Measurements from ENCODE around the gene LRRFIP1.

The LRRFIP1 gene

DNA sequence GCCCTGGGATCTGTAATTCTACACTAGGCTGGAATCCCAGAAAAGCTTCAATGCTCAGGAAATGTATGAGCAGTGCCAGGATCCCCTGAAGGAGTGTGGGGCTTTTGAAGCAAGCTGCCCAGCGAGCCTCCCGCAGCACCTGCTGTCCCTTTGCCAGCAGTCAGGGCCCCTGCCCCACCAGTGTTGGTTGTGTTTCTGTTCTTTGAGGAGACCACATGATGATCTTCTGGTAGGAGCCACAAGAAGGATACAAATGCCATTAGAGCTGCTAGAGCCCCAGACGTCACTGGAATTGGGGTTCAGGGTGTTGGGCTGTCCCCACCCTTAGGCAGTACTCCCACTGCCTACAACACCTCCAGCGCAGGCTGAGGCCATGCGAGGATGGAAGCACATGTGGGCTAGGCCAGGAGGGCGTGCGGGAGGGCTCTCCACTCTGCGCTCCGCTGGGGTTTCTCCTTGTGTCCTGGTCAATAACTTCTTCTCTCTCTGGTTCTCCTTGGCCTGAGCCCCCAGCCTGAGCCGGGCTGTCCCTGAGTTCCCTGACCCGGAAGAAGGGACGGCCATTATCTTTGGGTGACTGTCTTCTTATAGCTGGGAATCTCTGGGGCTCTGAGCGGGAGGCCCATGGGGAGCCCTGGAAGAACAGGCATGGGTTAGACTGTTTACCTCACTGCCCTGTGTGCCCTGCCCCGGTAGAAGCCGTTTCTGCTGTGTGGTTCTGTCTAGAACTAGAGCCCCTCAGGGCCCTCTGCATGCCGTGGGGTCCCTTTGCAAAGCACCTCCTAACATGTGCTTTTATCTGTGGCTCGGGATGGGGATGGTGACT is 73.9 kb downstream of the LRRFIP1 start:
- no peak for DNase-seq (ENCODE audit: low read depth in 2 of 2)

DNA sequence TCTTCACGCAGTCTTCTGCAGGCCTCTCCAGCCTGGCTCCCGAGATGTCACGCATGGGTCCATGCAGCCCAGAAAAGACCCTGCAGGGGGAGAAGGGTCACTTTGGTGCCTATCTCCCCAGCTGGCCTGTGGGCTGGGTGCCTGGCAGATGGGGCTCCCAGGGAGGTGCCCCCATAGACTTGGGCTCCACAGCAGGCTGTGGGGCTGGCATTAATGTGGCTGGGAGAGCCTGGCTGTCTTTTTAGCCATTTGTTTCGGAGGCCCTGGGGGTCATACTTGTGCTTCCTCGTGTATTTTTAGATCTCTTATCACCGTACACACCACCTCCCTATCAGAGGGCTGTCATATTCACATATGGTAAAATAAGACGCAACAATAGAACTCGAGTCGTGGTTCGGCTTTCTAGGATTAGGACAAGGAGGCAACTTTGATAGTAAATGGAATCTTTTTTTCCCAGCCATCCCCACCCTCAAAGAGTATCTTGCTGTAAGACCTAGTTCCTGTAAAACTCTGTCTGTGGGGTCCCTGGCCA is 74.5 kb downstream of the LRRFIP1 start:
- no peak for DNase-seq (ENCODE audit: low read depth in 2 of 2)

DNA sequence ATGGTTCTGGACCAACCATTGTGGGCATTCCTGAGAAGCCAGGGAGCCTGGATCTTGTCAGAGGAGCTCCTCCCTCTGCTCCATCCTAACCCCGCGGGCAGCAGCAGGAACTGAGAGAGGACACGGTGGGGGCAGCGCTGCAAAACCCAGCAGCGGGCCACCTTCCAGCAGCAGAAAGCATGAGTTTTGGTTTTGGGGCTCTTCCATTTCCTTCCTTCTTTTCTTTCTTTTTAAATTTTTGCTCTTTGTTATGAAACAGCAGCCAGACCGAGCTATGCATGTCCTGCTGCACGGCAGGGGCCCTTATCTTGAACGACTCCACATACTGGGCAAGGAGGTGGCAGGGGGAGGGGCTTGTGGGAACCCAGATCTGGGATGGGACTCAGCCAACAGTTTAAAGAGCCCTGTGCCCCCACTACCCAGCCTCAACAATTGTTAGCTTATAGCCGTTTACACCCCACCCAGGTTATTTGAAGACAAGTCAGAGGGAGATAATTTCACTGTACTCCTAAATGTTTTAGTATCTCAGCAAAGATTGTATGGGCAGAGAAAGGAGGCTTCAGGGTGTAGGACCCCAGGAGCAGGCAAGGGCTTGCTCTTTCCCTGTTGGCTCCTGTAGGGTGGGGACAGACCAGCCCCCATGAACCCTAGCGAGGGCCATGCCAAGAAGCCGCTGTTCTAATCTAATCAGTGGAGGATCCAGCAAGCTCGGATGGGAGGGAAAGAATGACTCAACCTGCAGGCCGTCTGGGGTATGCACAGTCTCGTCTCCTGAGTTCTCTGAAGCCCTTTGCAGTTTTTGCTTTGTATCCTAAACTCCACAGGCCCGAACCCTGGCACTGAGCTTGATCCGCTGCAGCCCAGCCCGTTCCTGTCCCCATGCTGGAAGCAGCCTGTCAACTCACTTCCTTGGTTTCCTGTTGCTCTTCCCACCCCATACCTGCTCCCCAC is 75.3 kb downstream of the LRRFIP1 start:
- DNase-seq (ENCODE audit: low read depth in 2 of 2), result peak in 1 of 2 donors; percentile 51

DNA sequence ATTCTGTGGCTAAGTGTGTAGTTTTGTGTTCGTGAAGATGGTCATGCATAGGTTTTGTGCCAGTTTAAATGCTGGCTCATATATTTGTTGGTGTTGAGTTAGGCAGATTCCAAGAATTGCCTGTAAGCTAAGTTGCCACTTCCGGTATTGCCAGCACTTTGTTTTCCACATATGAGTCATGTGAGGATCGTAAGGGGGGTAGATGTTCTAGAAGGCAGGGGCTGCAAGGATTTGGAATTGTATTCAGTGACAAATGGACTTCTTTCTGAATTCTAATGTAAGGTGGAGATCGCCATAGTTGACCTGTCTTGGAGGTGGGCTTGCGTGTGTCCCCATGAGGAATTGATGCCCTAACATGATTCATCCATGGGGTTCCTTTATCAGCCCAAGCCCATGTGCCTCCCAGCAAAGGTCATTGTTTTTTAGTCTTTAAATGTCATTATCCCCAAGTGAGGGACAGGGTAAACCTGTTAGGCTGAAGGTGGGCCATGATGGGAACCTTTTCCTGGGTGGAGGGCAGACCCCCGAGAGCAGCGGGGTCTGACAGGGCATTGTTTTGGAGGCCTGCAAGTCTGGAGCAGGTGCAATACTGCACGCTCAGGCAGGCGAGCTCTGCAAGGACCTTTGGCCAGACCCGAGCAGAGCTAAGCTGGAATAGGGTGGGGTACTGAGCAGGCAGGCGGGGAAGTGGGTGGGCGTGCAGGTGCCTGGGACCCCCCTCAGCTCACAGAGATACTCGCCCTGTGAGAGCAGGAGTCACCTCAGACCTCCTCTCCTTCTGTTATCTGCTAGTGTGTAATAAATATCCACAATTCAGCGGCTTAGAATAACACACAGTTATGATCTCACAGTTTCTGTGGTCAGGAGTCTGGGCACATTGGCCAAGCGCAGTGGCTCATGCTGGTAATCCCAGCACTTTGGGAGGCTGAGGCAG is 77.4 kb downstream of the LRRFIP1 start:
- DNase-seq (ENCODE audit: low read depth in 2 of 2), result no peak

DNA sequence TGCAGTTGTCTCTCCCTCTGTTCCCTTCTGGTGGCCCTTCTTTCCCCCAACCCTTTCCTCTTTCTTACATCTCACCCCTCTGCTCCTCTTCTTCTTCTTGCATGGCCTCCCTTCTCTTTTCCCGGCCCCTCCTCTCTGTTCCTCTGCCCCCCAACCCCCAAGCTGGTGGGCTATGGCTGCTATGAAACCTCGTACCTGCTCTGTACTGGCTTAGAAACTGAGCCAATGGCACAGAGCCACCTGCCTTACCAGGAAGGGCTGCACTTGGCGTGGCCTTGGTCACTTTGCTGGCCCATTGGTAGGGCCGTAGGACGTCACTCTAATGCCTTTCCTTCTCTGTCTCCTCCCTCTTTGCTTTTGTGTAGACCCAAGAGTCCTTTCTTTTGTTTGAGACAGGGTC is 78.9 kb downstream of the LRRFIP1 start:
- no peak for DNase-seq (ENCODE audit: low read depth in 2 of 2)

GRCh38 chr2:237708065-237708398 is 80.6 kb downstream of the LRRFIP1 start:
- no peak for DNase-seq (ENCODE audit: low read depth in 2 of 2)

DNA sequence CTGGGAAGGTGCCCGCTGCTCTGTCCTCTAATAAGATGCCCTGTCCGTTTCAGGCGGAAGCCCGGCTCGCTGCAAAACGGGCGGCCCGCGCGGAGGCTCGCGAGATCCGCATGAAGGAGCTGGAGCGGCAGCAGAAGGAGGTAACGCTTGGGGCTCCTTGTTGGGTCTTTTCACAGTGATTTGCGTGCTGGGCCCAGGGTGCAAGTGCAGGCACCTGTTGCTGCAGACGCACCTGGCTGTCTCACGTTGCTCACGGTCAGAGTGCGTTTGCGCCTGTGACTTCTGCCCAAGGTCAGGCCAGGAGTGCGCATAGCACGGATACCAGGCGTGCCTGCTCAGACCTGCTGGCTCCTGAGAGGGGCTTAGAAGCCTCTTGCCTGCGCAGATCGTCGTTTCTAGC is 81.1 kb downstream of the LRRFIP1 start:
- no peak for DNase-seq (ENCODE audit: low read depth in 2 of 2)

GRCh38 chr2:237708961-237709360 is 81.6 kb downstream of the LRRFIP1 start:
- DNase-seq (ENCODE audit: low read depth in 2 of 2), result no peak

DNA sequence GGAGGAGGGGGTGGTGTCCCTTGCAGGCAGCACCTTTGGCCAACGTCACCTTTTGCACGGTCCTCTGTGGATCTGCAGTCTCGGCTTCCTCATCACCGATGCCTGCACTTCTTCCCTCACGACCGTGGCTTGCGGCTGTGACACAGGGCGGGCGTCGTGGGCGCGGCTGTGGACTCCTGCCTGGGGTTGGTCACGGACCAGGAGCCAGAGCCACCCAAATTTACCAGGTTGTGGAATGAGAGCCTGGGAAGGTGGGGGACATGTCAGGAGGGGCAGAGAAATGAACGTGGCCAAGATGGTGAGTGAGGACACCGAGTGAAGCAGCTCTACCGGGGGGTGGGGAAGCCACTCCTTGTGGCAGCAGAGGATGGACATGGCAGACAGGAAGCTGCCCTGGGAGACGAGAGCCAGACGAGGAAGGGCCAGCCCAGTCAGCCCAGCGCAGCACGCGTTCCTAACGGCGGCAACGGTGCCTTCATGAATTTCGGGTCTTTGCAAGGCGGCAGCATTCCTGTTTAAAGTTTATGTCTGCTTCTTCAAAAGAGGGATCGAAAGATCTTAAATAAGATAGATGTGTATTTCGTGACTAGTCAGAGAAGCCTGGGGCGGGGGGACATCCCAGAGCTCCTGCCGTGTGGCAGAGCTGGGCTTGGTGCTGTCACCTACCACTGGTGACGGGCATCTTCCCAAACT is 84.2 kb downstream of the LRRFIP1 start:
- no peak for DNase-seq (ENCODE audit: low read depth in 2 of 2)

DNA sequence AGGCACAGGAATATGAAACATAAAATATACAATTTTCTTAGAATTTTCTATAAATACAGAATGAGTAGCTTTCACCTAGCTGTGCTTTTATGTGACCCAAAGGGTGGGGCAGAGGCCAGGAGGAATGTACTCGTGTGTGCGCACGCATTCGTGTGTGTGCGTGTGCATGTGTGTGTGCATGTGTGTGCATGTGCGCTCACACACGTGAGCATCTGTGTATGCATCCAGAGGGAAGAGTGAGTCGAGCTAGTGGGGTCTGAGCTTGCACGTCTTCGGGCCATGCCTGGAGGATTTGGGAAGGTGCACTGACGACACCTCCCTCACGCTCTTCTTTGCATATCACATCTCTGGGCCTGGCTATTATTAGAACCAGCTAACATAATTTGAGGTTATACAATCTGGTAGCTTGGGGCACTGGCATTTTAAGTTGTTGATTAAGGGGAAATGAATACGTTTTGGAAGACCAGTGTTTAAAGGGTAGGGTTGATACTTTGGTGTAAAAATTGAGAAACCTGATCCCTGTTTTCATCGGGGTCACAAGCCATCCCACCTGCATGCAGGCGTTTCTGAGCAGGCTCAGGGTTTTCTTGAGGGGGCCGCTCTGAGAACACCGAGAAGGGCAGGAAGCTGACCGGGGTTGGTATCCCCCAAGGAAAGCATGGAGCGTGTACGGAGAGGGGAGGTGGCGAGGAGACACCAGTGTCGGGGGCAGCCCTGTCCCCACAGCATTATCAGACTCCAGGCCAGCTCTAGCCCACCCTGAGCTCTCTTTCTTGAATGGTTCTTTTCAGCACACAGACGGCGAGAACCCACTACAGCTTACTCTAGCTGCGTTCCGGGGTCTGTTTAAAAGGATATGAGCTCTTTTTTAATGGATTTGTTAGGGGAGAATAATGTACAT is 85.3 kb downstream of the LRRFIP1 start:
- no peak for DNase-seq (ENCODE audit: low read depth in 2 of 2)

GRCh38 chr2:237714690-237715458 is 87.5 kb downstream of the LRRFIP1 start:
- no peak for DNase-seq (ENCODE audit: low read depth in 2 of 2)

GRCh38 chr2:237715459-237715947 is 88.1 kb downstream of the LRRFIP1 start:
- no peak for DNase-seq (ENCODE audit: low read depth in 2 of 2)

GRCh38 chr2:237716011-237716410 is 88.6 kb downstream of the LRRFIP1 start:
- no peak for DNase-seq (ENCODE audit: low read depth in 2 of 2)

DNA sequence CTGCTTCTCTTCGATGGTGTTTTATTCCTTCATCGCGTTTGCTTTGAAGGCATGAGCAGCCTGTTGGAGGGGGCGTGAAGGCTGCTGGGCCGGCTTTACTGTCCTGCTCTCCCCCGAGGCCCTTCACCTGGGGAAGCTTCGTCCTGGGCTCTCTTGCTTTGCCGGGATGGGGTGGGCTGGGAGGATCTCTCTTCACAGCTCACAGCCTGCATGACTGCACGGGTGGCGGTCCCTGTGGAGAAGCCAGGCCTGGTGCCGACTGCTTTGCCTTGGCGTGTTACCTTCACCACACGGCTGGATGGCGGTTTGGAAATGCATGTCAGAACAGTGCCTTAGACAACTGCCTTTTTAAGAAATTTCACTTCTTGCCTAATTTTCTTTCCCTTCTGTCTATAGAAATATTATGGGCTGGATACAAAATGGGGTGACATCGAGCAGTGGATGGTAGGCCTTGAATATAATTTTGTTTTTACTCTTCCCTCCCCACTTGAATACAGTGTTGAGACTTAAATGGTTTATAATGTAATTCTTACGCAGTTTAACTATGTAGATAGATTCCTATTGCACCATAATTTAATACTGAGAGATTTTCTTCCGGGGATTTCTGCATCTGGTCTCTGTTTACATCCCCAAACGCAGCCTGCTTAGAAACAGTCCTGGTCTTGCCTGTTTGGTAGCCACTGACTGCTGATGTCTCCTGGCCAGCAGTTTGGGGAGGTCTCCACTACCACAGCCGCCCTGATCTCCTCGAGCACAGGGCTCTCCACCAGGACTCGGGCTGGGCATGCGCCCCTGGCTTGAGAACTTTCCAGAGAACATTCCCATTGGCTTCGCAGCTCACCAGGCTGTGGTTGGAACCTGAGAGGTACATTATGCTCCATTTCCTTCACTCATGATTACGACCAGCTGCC is 90.2 kb downstream of the LRRFIP1 start:
- no peak for DNase-seq (ENCODE audit: low read depth in 2 of 2)

- DNase-seq (ENCODE audit: low read depth in 2 of 2), result no peak
Measured at GRCh38 chr2:237718277-237718634, 90.9 kb downstream of the LRRFIP1 start.

- no peak for DNase-seq (ENCODE audit: low read depth in 2 of 2)
Measured at GRCh38 chr2:237720444-237720843, 93.1 kb downstream of the LRRFIP1 start.

- DNase-seq (ENCODE audit: low read depth in 2 of 2), result no peak
Measured at GRCh38 chr2:237720957-237721356, 93.6 kb downstream of the LRRFIP1 start.

- DNase-seq (ENCODE audit: low read depth in 2 of 2), result no peak
Measured at GRCh38 chr2:237721458-237721857, 94.1 kb downstream of the LRRFIP1 start.
